NCI-H524 (cell line): ENCODE results near the gene GP1BA.
A peak's percentile ranks its signal among the peaks of the same experiment; 100 is the strongest.

ENCODE experiments used
- DNase-seq, 2 experiments: peaks; one replicate each; lab custom pipeline; 2025; lab: John Stamatoyannopoulos, UW

GP1BA gene

DNA sequence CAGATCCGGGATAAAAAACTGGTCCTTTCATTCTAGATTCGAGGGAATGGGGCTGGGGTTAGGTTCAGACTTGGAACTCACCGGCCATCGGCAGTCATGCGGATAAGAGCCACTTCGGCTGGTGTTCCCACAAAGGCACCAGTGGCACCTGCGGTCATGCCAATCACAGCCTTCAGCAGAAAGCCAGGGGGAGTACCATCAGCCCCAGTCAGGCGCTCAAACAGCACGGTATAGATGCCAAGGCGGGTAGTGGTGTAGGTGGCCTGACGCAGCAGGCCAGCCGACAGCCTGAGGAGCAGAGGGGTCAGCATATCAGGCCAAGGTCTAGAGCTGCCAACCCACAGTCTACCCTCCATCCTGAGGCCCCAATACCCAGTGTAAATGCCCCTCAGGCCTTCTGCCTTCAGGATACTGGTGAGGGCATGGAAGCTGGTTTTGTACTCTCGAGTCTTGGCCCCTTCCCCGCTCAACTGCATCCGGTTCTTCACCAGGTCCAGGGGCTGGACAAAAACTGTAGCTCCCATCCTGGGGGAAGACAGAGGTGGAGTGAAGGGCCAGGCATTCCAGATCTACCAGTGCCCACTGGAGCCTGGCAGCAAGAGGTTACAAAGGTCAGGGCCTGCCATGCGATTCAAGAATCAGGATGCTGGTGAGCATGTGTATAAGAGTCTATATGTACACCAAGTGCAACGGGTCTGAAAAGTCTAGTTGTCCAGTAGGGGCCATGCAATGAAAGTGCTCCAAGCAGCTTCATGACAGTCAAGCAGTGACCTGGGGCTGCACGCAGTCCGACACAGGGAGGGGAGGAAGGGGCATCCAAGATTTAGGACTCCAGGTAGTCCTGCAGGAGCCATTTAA lies 6.8 kb downstream of the GP1BA start:
- DNase-seq = peak in 1 of 2 experiments; percentile 48

GRCh38 chr17:4939546-4939795 lies 7.4 kb downstream of the GP1BA start:
- peak in 1 of 2 experiments; percentile 52 for DNase-seq

GRCh38 chr17:4939796-4940554 lies 7.9 kb downstream of the GP1BA start, which contains the start of the genes RNF167 and SLC25A11:
TSS of gene RNF167 (plus strand) at chr17:4940268. CDS start at chr17:4940910, 642 bp downstream.
TSS of gene SLC25A11 (minus strand) at chr17:4940046. CDS start at chr17:4939910, 136 bp downstream.
- peak; percentile 99 for DNase-seq

DNA sequence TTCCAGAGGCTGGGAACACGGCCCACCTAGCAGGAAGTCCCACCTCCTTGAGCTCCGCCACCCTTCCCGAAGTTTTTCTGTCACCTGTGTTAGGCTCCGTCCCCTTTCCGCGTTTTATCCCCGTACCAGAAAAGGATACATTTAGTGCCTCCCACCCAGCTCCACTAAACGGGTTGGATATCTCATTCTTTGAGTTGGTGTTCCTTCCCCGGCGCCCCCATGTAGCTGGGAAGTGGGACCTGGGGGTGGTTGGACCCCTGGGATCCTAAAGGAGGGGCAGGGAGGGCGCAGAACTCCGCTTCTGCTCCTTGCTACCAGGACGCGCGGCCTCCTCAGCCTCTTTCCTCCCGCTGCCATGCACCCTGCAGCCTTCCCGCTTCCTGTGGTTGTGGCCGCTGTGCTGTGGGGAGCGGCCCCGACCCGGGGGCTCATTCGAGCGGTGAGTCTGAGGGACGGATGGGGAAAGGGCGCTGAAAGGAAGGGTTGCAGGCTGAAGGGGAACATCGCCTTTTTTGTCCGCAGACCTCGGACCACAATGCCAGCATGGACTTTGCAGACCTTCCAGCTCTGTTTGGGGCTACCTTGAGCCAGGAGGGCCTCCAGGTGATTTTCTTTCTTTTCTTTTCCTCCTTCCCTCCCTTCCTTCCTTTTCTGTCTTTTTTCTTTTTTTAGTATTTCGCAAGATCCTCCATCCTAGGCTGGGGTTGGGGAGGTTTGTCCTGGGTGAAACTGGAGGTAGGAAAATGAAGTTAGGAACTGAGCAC lies 8.7 kb downstream of the GP1BA start:
- no peak for DNase-seq

- no peak for DNase-seq
Observed at GRCh38 chr17:4941319-4941610, 9.2 kb downstream of the GP1BA start.

DNA sequence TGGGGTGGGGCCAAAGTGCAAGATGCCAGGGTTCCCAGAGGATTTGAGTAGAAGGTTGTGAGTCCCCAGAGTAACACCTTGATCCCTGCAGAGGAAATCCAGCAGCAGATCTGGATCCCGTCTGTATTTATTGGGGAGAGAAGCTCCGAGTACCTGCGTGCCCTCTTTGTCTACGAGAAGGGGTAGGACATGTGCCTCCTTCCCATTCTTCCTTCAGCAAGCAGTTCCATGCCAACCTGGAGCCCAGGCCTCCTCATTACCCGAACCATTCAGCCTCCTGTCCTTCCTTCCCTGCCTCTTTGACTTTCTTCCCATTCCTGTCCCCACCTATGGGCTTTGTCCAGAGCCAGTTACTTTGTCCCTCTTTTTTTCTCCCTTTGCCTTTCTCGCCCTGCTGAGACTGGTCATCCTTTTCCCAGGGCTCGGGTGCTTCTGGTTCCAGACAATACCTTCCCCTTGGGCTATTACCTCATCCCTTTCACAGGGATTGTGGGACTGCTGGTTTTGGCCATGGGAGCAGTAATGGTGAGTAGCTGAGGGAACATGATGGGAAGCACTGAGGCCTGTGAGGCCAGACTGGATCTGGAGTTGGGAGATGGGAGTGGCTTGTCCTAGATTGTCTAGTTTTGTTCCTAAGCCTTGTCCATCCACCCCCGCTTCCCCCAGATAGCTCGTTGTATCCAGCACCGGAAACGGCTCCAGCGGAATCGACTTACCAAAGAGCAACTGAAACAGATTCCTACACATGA lies 10.9 kb downstream of the GP1BA start:
- DNase-seq = no peak

DNA sequence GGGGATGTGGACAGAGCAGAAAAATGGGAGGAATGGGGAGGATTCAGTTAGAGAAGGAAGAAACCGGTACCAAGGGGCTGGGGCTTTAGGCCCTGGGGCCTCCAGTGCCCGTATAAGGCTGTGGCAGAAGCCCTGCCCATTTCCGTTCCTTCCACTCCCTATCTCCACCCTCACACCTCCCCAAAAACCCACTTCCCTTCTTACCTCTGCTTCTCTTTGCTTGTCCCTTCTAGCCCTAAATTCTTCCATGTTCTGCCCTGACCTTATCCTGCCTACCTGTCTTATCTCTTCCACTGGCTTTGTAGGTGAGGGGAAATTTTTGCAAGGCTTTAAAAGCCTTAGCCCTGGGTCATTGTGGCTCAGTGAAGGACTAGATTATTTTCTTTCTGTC lies 12.1 kb downstream of the GP1BA start:
- DNase-seq = no peak

DNA sequence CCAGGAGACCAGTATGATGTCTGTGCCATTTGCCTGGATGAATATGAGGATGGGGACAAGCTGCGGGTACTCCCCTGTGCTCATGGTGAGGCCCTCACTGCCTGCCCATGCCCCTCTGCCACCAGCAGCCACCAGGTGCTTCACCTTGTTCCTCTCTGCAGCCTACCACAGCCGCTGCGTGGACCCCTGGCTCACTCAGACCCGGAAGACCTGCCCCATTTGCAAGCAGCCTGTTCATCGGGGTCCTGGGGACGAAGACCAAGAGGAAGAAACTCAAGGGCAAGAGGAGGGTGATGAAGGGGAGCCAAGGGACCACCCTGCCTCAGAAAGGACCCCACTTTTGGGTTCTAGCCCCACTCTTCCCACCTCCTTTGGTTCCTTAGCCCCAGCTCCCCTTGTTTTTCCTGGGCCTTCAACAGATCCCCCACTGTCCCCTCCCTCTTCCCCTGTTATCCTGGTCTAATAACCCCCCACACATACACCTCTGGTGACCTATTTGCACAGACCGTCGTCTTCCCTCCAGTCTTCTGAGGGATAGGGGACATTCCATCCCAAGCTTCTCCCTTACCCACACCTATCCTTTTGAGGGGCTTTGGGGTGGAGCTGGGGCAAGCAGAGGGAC lies 12.6 kb downstream of the GP1BA start:
- no peak for DNase-seq

DNA sequence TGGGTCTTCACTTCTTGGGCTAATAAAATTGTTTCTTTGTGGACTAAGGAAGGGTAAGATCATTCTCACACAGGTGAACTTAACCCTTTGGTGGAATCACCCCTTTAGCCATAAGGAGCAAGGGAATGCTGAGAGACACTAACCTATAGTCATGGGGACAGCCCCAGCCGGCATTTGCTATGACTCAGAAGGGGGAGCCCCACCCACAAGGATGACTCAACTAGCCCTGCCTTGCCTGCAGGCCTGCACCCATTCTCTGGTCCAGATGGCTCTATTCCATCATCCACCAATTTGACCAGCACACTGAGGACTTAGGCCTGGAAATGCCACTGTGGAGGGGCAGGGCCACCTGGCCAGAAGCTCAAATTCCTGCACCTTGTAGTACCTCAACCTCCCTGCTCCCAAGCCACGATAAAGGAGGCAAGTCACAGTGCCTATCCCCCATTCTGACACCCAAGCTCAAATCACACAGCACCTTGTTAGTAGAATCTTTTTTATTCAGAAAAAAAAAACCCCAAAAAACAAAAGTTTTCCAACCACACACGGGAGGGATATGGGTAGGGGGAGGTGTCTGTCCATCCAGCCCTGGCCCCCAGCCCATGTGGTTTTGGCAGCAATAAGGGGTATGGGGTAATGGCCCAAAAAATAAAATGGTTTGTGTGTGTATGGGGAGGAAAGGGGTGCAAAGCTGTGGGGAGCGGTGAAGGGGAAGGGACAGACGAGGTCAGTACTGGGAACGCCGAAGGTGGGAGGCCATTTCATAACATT lies 13.3 kb downstream of the GP1BA start:
- DNase-seq = no peak

DNA sequence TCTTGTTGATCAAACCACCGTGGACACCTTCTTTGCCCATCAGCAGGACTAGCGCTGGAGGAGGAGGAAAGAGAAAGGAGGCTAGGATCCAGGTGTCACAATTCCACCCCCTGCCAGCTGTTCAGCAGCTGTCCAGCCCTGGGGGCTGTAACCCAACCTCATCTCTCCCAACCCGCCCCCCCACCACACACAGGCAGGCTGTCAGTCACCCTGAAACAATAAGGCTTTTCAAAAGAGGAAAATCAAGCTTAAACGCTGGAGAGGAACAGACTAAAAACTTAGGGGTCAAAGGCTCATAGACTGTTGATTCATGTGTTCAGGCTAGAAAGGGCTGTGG lies 13.8 kb downstream of the GP1BA start:
- no peak for DNase-seq

- DNase-seq = no peak
Observed at GRCh38 chr17:4946312-4946976, 14.4 kb downstream of the GP1BA start.

DNA sequence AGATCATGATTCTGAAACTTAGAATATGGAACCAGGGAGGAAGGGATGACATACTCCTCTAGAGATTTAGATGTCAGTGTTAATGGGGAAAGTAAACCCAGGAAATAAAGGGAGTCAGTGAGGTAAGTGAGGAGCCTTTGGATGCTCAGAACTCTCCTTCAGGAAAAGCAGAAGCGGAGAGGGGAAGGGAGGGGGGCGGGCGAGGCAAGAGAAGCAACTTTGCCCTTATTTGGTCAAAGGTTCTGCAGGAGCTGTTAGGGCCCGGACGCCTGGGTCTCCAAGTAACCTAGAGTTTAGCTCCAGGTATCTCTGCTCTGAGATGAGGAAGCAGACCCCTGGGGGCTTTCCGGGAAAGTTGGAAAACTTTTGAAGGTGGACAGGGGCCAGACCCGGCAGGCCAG lies 14.9 kb downstream of the GP1BA start:
- no peak for DNase-seq

DNA sequence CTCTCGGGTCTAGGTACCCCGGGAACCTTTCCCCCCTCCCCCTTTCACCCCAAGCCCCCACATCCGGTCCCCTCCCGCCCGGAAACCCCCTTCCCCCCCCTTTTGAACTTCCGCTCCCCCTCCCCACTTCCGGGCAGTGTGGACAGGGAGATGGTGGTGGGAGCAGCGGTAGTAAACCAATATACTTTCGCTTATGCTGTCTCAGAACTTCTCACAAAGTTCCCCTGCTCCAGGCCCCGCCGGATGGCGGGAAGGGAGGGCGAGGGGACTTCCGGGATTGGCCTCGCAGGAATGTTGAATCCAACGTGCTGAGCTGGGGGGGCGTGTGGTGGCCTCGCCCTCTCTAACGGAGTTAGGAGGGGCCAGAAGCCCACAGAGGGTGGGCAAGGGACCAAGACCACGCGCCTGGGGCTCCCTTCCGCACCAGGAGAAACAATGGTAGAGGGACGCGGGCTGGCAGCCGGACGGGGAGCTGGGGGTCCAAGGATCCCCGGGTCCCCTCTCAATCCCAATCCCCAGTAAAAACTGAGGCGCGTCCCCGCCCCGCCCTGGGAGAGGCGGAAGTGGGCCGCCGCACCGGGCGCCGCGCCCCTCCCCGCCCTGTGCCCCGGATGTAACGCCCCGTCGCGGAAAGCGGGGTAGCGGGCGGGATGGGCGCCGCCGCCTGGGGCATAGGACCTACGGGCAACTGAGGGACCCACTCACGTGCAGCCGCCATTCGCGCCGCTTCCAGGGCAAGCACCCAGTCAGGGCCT lies 15.5 kb downstream of the GP1BA start:
- peak in 1 of 2 experiments; percentile 42 for DNase-seq

- DNase-seq = peak; percentile 69 to 79
Observed at GRCh38 chr17:4948166-4948930, 16.3 kb downstream of the GP1BA start, which contains the start of gene PFN1. TSS of gene PFN1 (minus strand) at chr17:4948530. CDS start at chr17:4948394, 136 bp downstream.

DNA sequence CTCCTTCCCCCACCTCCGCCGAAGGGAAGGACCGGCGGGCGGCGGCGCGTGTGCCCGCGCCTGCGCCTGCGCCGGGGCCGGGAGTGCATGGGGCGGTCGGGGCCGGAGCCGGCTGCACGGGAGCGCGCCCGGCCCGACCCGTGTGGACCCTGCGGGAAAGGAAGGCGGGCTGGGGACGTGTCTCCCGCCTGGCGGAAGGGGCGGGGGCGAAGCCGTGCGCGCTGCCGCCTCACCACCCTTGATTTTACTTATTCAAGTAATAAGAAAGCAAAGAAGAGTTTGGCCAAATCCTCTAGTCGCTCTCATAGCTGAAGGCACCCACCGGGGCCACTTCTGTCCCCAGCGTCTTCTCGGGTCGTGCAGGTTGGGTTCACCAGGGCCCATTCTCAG lies 16.8 kb downstream of the GP1BA start:
- peak; percentile 60 to 82 for DNase-seq

GRCh38 chr17:4949321-4950074 lies 17.4 kb downstream of the GP1BA start:
- peak; percentile 63 to 68 for DNase-seq

- DNase-seq = peak in 1 of 2 experiments; percentile 36
Observed at GRCh38 chr17:4950075-4950745, 18.1 kb downstream of the GP1BA start.
